Lower leg skin (tissue), 4 donors: ENCODE measurements around the gene RBP4. TPM values are rescaled to one million over a fixed set of nuclear protein-coding genes. Genes with fewer than 3 reads are reported as not detected.

Source experiments
- DNase-seq, 2 donors: peaks; one replicate each; pipeline ENCODE4 v3.0.0-alpha.2; 2019; ENCODE audit warnings: low spot score in 2 of 2
- H3K4me3 ChIP-seq: fragments of 200-600 bp; sonication (generic); 2 replicates; pipeline ENCODE4 v1.5.1; 2017; ENCODE audit warnings: mild to moderate bottlenecking, low read depth; ENCODE audit not compliant: poor library complexity, severe bottlenecking
- POLR2A ChIP-seq, 2 donors: fragments of 450-650 bp; IDR thresholded peaks; one replicate each; pipeline ENCODE4 v1.6.1; 2016 to 2017; ENCODE audit warnings: antibody characterized with exemption in 2 of 2, mild to moderate bottlenecking in 1 of 2, moderate library complexity in 1 of 2
- WGBS, 2 donors: methylation state at CpG; one replicate each; pipeline ENCODE4 v1.1.5; 2018; 5-methylcytosine and 5-hydroxymethylcytosine counted together
- intact Hi-C: fragments of 100-400 bp; cut with DNase I; formaldehyde crosslinking; loops from one replicate; pipeline ENCODE4 v1.15.0; 2023; ENCODE audit warnings: low total_unique reads
- total RNA-seq, 4 donors: library from RNA; depleted of rRNA; stranded (reverse); fragments of >200 nt; gene quantifications; one replicate each; pipeline ENCODE4 v1.1.0, GENCODE V29; 2016
- TF ChIP-seq, protein P1 (sequence below), 3 donors: fragments of 450-650 bp; IDR thresholded peaks; one replicate each; pipeline ENCODE4 v1.5.1; 2016; ENCODE audit warnings: antibody characterized with exemption in 3 of 3, mild to moderate bottlenecking in 3 of 3, moderate library complexity in 2 of 3

Gene RBP4
- total RNA-seq, 4 donors from 2014 or later = 1.7 to 17.5 (median 11.5) TPM

GRCh38 chr10:93572606-93573005 is 28.4 kb downstream of the RBP4 start:
- no peak for TF ChIP-seq POLR2A (IDR thresholded peaks at IDR 0.05)
- TF ChIP-seq, protein P1, sequence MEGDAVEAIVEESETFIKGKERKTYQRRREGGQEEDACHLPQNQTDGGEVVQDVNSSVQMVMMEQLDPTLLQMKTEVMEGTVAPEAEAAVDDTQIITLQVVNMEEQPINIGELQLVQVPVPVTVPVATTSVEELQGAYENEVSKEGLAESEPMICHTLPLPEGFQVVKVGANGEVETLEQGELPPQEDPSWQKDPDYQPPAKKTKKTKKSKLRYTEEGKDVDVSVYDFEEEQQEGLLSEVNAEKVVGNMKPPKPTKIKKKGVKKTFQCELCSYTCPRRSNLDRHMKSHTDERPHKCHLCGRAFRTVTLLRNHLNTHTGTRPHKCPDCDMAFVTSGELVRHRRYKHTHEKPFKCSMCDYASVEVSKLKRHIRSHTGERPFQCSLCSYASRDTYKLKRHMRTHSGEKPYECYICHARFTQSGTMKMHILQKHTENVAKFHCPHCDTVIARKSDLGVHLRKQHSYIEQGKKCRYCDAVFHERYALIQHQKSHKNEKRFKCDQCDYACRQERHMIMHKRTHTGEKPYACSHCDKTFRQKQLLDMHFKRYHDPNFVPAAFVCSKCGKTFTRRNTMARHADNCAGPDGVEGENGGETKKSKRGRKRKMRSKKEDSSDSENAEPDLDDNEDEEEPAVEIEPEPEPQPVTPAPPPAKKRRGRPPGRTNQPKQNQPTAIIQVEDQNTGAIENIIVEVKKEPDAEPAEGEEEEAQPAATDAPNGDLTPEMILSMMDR (IDR thresholded peaks at IDR 0.05) = no peak
- no peak for DNase-seq
- H3K4me3 ChIP-seq = no peak overlapping the region
- 43 to 64% methylated on average over 2 of the region's 2 CpGs for WGBS, 2 donors
- intact Hi-C loops = no loop called here

GRCh38 chr10:93570383-93570782 is 30.7 kb downstream of the RBP4 start:
- WGBS, 2 donors = 50 to 58% methylated on average over 3 of the region's 3 CpGs
- TF ChIP-seq, protein P1 (IDR thresholded peaks at IDR 0.05) = no peak
- TF ChIP-seq POLR2A (IDR thresholded peaks at IDR 0.05) = no peak
- intact Hi-C loops = no loop called here

DNA sequence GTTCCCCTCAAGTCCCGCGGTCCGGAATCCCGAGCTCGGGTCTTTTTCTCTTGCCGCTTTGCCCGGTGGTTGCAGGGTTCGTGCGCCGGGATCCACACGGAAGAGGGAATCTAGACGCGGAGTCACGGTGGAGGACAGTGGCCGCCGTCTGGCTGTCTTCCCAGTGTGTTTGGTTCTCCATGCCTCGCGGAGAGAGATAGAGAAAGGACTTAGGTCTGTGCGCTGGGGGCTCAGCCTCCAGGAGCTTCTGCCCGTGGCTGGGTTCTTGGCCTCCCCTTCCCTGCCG is 33.0 kb downstream of the RBP4 start:
- TF ChIP-seq POLR2A (IDR thresholded peaks at IDR 0.05) = no peak
- TF ChIP-seq, protein P1 (IDR thresholded peaks at IDR 0.05) = no peak
- no peak for DNase-seq
- 11% methylated on average over 21 of the region's 21 CpGs for WGBS, 2 donors
- H3K4me3 ChIP-seq = no peak overlapping the region
- intact Hi-C loops = no loop called here

More at GRCh38 chr10:93570383-93570782, 30.7 kb downstream of the RBP4 start:
- DNase-seq = no peak
- H3K4me3 ChIP-seq = no peak overlapping the region

DNA sequence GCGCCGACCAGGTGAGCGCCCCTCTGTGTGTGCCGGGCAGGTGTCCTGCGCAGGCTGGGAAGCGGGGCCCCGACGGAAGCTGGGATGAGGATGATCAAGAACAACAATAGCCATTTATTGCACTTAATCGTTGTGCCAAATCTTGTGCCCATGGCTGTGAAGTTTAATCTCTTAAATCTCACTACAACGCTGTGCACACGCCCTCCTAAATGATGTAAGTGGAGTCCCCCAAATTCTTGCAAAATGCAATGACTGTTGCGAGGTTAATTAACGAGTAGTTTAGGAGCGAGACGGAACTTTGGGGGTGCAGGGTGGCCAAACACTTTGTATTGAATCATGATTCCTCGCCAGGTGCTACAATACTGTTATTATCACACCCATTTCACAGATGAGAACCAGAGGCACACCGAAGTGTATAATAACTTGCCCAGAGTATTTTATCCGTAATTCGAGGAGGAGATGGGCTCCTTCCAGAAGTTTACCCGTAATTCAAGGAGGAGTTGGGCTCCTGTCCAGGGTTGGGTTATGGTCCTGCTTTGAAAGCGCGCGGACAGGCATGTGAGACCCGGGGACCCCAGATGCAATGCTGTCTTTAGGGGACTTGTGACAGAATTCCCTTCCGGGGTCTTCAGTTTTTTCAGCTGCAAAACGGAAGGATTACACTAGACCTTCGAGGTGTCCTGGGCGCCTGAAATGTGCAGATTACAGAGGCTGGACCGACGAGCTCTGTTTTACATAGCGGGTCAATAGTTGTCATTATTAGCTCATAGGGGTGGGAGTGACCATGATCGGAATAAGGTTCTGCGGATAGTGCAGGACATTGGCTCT is 33.5 kb downstream of the RBP4 start:
- no peak overlapping the region for H3K4me3 ChIP-seq
- WGBS, 2 donors = 9 to 22% methylated on average over 33 of the region's 33 CpGs
- intact Hi-C loops = no loop called here
- TF ChIP-seq, protein P1 (IDR thresholded peaks at IDR 0.05) = no peak
- TF ChIP-seq POLR2A (IDR thresholded peaks at IDR 0.05) = no peak
- DNase-seq = no peak

- 1 to 3% methylated on average over 38 to 81 of the region's 85 CpGs for WGBS, 2 donors
- no peak within 1 kb of the TSS for H3K4me3 ChIP-seq
- no peak for TF ChIP-seq POLR2A (IDR thresholded peaks at IDR 0.05)
- TF ChIP-seq, protein P1 (IDR thresholded peaks at IDR 0.05) = no peak
- DNase-seq = no peak
- intact Hi-C loops = no loop called here
Measured at GRCh38 chr10:93566435-93567276, 34.4 kb downstream of the RBP4 start, which contains the start of gene FFAR4. Gene FFAR4, plus strand, starts transcription at chr10:93566665. Its CDS starts 56 bp downstream, at chr10:93566721.
